DMS 273 treated with DMSO at 0.1 percent for 48 hours (cell line): Measurements from ENCODE around the gene BAZ1A.
A peak's percentile ranks its signal among the peaks of the same experiment; 100 is the strongest.

ENCODE experiments used
- DNase-seq: peaks from one replicate; lab custom pipeline; 2025; lab: John Stamatoyannopoulos, UW

Gene BAZ1A

DNA sequence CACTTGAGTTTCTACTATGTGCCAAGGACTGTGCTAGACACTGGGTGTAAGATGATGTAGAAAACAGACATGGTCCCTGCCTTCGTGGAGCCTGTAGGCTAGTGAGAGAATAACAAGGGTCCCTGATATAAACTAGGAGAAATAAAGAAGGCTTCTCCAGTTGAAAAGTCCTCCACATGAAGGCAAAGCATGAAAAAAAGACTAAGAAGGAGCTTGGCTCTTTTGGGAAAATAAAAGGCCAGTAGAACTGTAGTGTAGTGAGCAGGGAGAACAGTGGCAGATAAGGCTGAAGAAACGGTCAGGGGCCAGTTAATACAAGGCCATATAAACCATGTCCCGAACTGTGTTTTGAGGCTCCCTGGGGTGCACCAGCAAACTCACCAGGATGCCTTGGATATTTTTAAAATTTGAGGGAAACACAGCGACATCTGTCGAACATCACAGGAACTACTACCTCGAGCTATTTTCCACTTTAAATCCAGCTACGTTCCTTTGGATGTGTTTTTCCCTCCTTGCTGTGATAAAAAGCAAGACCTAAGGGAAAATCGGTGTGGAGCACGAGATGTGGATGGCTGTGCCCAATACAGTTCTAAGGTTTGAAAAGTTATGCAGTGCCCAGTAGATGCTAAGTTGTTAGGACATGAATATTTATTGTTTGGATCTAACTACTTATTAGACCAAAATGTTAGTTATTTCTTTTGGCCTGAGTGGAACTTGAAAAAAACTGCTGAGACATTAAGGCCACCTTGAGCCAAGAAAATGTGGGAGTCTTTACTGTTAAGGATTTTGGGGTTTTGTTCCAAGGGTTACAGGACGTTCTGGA, 152.2 kb downstream of the BAZ1A start:
- peak; percentile 32 for DNase-seq

DNA sequence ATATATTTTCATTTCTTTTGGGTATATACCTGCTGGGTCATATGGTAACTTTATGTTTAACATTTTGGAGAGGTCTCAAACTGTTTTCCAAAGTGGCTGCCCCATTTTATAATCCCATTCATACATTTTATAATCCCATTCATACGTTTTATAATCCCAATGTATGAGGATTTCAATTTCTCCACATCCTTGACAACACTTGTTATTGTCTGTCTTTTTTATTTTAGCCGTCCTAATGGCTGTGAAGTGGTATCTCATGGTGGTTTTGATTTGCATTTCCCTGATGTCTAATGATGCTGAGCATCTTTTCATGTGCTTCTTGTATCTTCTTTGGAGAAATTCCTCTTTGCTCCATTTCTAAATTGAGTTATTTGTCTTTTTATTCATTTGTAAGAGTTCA, 154.0 kb downstream of the BAZ1A start:
- no peak for DNase-seq

DNA sequence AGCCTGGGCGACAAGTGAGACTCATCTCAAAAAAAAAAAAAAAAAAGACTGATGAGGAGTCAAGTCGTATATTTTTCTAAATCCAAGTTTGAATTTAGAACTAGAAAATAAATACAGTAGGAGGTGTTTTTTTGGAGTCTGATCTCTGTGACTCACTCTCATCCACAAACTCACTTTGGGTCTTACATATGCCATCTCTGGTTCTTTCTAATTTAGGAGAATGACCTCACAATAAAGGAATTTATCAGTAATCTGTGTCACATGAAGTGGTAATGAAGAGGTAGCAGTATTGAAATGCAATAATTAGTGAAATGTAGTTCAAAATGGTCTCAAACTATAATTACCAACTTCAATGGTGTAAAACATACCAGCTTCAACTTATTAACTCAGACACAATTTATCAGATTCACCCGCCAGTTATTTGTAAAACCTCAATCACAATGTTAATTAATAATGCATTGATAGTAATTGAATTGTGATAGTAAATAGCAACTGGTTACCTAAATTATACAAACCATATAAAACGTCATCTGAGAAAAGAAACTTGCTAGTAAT, 156.3 kb downstream of the BAZ1A start:
- no peak for DNase-seq

DNA sequence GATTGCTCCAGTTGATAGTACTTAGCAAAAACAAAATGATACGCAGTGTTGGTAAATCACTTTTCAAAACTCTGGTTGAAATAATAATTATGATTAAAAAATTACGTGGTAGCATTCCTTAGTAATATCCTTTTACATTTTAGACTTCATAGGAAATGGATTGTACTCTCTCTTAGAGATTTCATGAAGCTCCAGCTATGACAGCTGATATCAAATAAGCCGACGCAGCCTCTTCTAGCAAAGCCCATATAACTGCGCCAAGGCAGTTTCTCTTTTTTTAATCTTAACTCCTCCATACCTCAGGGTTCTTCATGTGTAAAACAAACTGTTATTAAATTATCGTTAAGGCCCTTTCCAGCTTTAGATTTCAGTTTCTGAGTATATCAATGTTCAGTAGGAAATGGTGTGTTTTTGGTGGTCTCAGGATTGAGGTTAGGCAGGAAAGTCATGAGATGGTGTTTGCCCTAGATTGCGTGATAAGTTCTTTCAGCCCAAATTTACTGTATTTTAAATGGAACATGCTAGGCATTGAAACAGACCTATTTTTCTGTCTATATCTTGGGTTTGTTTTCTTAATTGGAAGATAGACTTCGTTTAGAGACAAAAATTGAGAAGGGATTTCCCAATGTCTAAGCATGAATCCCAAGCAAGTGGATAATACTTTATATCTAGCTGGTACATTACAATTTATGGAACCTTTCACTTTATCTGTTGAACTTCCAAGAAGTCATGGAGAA, 159.9 kb downstream of the BAZ1A start:
- no peak for DNase-seq

DNA sequence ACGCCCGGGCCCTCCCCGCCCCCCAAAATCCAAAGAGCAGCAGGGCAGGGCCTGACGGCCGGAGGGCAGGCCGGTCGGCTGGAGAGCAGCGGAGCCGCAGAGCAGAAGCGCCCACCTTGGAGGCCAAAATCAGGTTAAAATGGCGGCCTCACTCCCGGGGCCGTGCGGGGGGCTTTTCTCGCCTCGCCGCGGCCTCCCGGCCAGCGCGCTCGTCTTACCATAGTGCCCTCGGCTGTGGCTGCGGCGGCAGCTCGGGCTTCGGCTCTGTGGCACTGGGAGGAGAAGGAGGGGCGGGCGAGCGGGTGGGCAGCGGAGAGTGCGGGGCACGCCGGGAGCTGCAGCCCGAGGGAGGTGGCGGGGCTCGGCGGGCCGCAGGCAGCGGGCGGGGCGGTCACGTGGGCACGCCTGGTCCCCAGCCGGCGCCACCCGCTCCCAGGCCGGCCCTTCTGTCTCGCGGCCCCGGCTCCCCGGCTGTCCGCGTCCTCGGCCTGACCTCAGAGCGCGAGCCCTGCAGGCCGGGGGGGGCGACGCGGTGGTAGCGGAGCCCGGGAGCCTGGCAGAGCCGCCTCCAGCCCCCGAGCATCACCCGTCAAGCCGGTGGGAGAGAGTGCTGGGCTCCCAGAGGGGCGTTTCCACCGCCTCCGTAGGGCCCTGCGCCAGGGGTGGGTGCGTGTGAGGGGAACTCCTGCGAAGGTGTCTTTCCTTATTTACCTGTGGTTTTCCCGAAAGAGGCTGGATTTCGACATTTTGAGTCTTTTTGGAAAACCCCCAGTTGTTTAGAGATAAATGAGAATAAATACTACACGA, 160.6 kb downstream of the BAZ1A start, which contains the start of gene CFL2:
Gene CFL2 (minus strand): TSS at position 274 of the 807 bp plus-strand sequence. CDS start 53 bp downstream, at position 221.
- peak; percentile 41 for DNase-seq

DNA sequence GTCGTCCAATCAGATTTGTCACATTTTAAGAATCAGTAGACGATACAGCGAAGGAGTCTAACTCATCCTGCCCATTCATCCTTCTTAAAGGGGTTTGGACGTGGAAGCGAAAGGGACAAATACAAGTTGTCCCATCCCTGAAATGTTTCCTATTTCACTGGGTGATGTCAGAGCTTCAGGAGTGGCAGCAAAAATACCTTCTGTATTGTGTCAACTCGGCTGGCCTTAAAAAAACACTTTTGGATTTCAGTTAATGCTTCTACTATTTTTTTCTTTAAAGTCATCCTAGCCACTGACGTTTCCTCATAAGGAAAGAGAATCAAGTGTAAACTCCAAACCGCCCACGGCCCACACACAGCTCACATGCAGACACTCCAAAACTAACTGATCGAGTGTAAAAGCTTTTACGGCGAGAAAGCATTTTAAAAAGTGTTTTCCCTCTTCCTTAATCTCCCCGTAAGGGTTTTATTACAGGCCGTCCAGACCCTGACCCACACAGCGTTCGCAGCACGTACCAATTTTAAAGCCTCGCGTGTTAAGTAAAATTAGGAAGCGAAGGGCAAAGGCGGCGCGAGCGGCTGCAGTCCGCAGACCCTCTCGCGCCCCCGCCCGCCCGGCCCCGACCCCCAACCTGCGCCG, 161.4 kb downstream of the BAZ1A start:
- DNase-seq, result no peak

DNA sequence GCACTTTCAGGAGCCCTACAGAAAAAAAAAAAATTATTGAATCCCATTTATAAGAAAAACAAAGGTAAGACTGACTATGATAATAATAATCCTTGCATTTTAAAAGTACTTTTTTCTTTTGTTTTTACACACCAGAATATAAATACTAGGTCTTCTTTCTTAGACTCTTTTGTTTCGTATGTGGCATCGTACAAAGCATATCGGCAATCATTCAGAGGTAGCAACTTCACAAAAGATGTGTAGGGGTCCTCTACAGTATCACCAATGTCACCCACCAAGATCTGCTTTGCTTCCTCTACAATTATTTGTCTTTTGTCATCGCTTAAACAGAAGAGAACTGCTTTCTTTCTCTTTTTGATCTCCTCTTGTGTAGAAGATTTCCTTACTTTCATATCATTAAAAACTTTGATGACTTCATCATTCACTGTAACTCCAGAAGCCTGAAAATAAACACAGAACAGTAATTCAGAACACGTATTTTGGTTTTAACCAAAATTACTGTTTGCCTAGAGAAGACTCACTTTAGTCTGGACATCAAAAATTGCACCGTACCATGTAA, 162.0 kb downstream of the BAZ1A start:
- DNase-seq, result no peak

DNA sequence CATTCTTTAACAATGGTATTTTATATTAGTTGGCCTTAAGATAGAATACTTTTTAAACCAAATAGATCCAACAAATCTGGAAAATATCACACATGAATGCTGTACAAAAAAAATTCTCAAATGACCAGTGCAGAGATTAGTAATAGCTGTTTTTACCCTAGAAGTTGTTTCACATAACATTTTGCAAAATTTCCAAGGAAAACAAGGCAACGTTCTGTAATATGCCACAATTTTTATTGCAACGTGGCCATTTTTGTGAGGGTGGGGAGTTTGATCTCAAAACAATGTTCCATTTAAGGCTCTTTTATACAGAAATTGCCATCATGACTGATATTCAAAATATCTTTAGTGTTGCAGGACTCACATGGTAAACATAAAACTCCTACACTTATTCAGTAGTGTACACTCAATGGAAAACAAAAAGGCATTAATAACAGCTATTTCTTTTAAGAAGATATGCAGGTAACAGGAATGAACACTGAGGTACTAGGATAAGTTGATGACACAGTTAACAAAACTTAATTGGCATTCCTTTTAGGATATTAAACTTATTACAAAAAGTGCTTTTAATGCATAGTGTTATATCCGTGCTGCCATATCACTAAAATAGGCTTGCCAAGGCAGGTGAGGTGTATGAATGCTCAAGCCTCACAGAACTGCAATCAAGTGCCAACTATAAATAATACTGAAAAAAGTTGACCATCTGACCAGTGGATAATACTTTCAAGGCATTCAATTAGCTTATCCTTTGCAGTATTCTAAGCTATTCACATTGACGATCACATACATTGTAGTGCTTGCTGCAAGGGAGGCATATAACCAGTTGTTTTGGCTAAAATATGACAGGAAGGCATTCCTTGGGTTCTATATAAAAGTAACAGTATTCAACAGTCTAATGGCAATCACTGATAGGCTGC, 163.1 kb downstream of the BAZ1A start:
- no peak for DNase-seq

DNA sequence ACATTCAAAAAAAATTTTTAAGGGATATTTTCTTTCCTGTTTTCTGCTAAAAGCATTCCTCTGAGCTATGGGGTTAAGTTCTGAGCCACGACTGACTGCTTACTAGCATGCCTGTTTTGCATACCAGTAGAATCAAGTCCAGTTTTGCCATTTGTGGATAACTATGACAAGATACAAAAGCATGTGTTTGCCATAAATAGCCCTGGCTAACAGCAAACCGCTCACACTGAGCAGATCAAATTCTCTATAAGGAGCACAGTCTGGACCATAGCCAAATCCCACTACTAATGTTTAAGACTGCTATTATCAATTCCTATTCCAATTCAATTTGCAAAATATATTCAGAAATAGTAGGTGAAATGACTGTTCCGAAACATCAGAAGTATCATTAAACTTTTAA, 164.0 kb downstream of the BAZ1A start:
- peak; percentile 68 for DNase-seq

DNA sequence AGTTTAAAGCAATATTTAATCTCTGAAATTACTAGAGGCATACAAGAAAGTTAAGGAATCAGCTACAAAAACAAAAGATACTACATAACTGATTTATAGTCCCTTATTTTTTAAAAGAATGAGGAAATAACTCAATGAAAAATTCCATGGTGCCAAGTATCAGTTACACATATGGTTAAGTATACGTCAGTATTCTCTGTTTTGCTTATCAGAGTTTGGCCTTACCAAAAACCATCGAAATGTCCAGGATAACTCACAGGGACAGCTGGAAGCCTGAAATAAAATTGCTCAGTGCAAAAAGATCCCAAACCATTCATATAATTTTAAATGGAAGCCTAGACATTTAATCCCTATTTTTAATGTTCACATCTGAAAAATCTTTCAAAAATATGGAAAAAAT, 164.4 kb downstream of the BAZ1A start:
- DNase-seq, result no peak

DNA sequence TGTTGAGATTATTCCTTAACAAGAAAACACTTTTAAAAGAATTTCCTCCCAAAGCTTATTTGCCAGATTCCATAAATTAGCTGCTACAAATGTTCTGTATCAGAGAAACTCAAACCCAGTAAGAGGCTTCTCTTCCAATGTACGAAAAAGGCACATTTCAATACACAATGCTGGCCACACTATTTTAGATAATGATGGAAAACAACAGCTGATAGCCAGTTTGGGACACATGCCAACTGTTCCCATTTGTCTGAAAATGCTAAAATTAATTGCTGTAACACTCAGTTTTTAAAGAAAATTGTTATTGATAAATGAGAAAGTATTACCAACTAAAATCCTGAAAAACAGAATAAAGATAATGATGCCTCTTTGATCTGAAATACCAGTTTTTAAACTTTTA, 165.2 kb downstream of the BAZ1A start:
- no peak for DNase-seq

DNA sequence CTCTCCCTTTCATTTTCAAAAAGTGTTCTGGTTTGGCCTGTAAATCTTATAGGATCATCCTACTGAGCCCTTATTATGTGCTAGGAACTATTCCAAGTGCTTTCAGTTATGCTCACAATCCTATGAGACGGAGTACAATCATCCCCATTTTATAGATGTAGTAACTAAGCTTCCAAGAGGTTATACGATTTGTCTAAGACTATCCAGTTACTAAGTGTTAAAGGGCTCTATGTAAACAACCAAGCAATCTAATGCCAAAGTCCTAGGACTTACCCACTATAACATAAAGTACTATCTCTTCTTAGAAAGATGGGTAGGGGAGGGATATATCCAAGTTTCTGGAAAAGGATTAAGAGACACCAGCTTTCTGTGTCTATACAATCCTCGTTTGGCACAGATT, 167.4 kb downstream of the BAZ1A start:
- no peak for DNase-seq
